HepG2 (cell line): Measurements from ENCODE around the gene MICA. TPM values are rescaled to one million over a fixed set of nuclear protein-coding genes. Genes with fewer than 3 reads are reported as not detected.

Experiments
- CBX5 ChIP-seq: sonication (generic); formaldehyde crosslinking; IDR thresholded peaks from 2 replicates; pipeline ENCODE4 v1.4.0; 2020; ENCODE audit warnings: missing genetic modification reagents, borderline replicate concordance
- HNRNPK ChIP-seq: fragments of 200-400 bp; formaldehyde crosslinking; IDR thresholded peaks from 2 replicates; pipeline ENCODE4 v1.6.1; 2018; ENCODE audit warnings: low read length, low read depth, moderate library complexity, mild to moderate bottlenecking; ENCODE audit not compliant: poor library complexity, severe bottlenecking
- IRF2 ChIP-seq: IDR thresholded peaks from 2 replicates; pipeline ENCODE4 v1.6.1; 2018; ENCODE audit warnings: missing genetic modification reagents, missing compliant biosample characterization
- SETDB1 ChIP-seq: sonication (generic); formaldehyde crosslinking; IDR thresholded peaks from 2 replicates; pipeline ENCODE4 v1.5.1; 2020; ENCODE audit warnings: missing genetic modification reagents, mild to moderate bottlenecking, borderline replicate concordance
- ZBTB21 ChIP-seq: sonication (generic); formaldehyde crosslinking; IDR thresholded peaks from 2 replicates; pipeline ENCODE4 v1.4.0; 2020; ENCODE audit warnings: missing genetic modification reagents
- ZNF264 ChIP-seq: sonication (generic); formaldehyde crosslinking; IDR thresholded peaks from 2 replicates; pipeline ENCODE4 v1.4.0; 2020; ENCODE audit warnings: missing genetic modification reagents
- ZNF354B ChIP-seq: sonication (generic); formaldehyde crosslinking; IDR thresholded peaks from 2 replicates; pipeline ENCODE4 v1.8.0; 2022; ENCODE audit warnings: mild to moderate bottlenecking, missing genetic modification reagents
- polyA plus RNA-seq, 8 experiments: library from polyadenylated mRNA; depleted of rRNA in 3 of 8; stranded (reverse) in 7 of 8; unstranded in 1 of 8; fragments of >200 nt; fragmentation: Illumina TruSeq in 4 of 8; extraction: Trizol in 4 of 8; gene quantifications; 2 replicates each; pipeline versions ENCODE4 v1.2.1 to v1.2.3, GENCODE V29; 2011 to 2016; ENCODE audit warnings: low read depth in 4 of 8, missing spikeins in 1 of 8, mixed read lengths in 1 of 8; ENCODE audit not compliant: insufficient read depth in 1 of 8
- total RNA-seq, 5 experiments: library from RNA; depleted of rRNA; stranded (reverse); fragments of >200 nt; fragmentation: Illumina TruSeq; extraction: Trizol; gene quantifications; 2 replicates each; pipeline ENCODE4 v1.2.3, GENCODE V29; 2016; ENCODE audit warnings: low read depth in 1 of 5
- TF ChIP-seq, protein P1 (sequence below): sonication (generic); formaldehyde crosslinking; IDR thresholded peaks from 2 replicates; pipeline ENCODE4 v1.4.0; 2020; ENCODE audit warnings: missing genetic modification reagents, low read depth, mild to moderate bottlenecking, borderline replicate concordance
- TF ChIP-seq, protein P2 (sequence below): fragments of 450-650 bp; IDR thresholded peaks from 2 replicates; pipeline ENCODE4 v1.6.1; 2017; ENCODE audit warnings: mild to moderate bottlenecking
- TF ChIP-seq, protein P3 (sequence below): sonication (generic); formaldehyde crosslinking; IDR thresholded peaks from 2 replicates; pipeline ENCODE4 v1.4.0; 2020; ENCODE audit warnings: missing genetic modification reagents
- TF ChIP-seq, protein P4 (sequence below): sonication (generic); formaldehyde crosslinking; IDR thresholded peaks from 2 replicates; pipeline ENCODE4 v1.5.0; 2020; ENCODE audit warnings: mild to moderate bottlenecking, missing genetic modification reagents
- TF ChIP-seq, protein P5 (sequence below): sonication (generic); formaldehyde crosslinking; IDR thresholded peaks from 2 replicates; pipeline ENCODE4 v1.4.0; 2020; ENCODE audit warnings: missing genetic modification reagents, borderline replicate concordance
- TF ChIP-seq, protein P6 (sequence below): conservative IDR thresholded peaks from 2 replicates; pipeline ENCODE4 v1.6.1; 2018; ENCODE audit warnings: missing genetic modification reagents
- TF ChIP-seq, protein P7 (sequence below): IDR thresholded peaks from 2 replicates; pipeline ENCODE4 v1.6.1; 2016; ENCODE audit warnings: missing biosample characterization, missing genetic modification reagents, low read depth

Gene MICA
- total and polyA plus RNA-seq, 2 of the 13 experiments (the other 11 are each of a cell fraction or from before 2014, with no cell fraction given): 21.6 to 38.1 TPM

DNA sequence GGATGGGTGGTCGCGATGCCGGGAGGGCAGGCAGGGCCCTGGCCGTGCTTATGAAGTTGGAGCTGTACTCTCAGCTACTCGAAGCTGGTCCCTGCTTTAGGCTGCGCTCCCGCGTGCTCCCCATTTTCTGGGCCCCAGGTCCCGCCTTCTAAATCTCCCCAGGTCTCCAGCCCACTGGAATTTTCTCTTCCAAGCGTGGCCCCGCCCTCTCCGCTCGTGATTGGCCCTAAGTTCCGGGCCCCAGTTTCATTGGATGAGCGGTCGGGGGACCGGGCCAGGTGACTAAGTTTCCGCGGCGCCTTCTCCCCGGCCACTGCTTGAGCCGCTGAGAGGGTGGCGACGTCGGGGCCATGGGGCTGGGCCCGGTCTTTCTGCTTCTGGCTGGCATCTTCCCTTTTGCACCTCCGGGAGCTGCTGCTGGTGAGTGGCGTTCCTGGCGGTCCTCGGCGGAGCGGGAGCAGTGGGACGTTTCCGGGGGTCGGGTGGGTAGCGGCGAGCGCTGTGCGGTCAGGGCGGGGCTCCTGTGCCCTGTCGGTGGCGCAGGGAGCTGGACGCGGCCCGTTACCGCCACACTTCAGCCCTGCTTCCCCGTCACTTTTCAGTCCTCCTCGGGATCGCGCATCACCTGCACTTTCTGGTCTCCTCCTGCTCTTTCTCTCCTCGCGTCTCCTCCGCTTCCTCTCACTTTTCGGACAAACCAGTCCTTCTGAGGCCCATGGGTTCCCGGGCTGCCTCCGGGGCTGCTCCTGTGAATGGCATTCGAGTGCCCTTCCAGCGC lies at the start of gene MICA (continued):
- TF ChIP-seq, protein P1, sequence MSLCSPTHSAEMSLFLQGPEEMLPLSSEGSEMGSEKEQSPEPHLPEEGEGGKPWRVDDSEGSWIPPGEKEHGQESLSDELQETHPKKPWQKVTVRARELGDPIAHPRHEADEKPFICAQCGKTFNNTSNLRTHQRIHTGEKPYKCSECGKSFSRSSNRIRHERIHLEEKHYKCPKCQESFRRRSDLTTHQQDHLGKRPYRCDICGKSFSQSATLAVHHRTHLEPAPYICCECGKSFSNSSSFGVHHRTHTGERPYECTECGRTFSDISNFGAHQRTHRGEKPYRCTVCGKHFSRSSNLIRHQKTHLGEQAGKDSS (CRISPR knock-in tag): peak; percentile 38
- TF ChIP-seq ZBTB21 (no peak), CBX5 (CRISPR knock-in tag) (peak; percentile 76; the same call in 1 of the 2 replicates), HNRNPK (peak; percentile 61), ZNF354B (peak; percentile 87; the same call in 1 of the 2 replicates), ZNF264 (CRISPR knock-in tag) (peak; percentile 89), IRF2 (0 out of 2 replicates have a peak, but pooled peaks have one; percentile 19), SETDB1 (CRISPR knock-in tag) (no peak)
- TF ChIP-seq, protein P2, sequence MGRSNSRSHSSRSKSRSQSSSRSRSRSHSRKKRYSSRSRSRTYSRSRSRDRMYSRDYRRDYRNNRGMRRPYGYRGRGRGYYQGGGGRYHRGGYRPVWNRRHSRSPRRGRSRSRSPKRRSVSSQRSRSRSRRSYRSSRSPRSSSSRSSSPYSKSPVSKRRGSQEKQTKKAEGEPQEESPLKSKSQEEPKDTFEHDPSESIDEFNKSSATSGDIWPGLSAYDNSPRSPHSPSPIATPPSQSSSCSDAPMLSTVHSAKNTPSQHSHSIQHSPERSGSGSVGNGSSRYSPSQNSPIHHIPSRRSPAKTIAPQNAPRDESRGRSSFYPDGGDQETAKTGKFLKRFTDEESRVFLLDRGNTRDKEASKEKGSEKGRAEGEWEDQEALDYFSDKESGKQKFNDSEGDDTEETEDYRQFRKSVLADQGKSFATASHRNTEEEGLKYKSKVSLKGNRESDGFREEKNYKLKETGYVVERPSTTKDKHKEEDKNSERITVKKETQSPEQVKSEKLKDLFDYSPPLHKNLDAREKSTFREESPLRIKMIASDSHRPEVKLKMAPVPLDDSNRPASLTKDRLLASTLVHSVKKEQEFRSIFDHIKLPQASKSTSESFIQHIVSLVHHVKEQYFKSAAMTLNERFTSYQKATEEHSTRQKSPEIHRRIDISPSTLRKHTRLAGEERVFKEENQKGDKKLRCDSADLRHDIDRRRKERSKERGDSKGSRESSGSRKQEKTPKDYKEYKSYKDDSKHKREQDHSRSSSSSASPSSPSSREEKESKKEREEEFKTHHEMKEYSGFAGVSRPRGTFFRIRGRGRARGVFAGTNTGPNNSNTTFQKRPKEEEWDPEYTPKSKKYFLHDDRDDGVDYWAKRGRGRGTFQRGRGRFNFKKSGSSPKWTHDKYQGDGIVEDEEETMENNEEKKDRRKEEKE: no peak
- TF ChIP-seq, protein P3, sequence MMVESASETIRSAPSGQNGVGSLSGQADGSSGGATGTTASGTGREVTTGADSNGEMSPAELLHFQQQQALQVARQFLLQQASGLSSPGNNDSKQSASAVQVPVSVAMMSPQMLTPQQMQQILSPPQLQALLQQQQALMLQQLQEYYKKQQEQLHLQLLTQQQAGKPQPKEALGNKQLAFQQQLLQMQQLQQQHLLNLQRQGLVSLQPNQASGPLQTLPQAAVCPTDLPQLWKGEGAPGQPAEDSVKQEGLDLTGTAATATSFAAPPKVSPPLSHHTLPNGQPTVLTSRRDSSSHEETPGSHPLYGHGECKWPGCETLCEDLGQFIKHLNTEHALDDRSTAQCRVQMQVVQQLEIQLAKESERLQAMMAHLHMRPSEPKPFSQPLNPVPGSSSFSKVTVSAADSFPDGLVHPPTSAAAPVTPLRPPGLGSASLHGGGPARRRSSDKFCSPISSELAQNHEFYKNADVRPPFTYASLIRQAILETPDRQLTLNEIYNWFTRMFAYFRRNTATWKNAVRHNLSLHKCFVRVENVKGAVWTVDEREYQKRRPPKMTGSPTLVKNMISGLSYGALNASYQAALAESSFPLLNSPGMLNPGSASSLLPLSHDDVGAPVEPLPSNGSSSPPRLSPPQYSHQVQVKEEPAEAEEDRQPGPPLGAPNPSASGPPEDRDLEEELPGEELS (CRISPR knock-in tag): 0 out of 2 replicates have a peak, but pooled peaks have one; percentile 40
- TF ChIP-seq, protein P4, sequence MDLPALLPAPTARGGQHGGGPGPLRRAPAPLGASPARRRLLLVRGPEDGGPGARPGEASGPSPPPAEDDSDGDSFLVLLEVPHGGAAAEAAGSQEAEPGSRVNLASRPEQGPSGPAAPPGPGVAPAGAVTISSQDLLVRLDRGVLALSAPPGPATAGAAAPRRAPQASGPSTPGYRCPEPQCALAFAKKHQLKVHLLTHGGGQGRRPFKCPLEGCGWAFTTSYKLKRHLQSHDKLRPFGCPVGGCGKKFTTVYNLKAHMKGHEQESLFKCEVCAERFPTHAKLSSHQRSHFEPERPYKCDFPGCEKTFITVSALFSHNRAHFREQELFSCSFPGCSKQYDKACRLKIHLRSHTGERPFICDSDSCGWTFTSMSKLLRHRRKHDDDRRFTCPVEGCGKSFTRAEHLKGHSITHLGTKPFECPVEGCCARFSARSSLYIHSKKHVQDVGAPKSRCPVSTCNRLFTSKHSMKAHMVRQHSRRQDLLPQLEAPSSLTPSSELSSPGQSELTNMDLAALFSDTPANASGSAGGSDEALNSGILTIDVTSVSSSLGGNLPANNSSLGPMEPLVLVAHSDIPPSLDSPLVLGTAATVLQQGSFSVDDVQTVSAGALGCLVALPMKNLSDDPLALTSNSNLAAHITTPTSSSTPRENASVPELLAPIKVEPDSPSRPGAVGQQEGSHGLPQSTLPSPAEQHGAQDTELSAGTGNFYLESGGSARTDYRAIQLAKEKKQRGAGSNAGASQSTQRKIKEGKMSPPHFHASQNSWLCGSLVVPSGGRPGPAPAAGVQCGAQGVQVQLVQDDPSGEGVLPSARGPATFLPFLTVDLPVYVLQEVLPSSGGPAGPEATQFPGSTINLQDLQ (CRISPR knock-in tag): no peak
- TF ChIP-seq, protein P5, sequence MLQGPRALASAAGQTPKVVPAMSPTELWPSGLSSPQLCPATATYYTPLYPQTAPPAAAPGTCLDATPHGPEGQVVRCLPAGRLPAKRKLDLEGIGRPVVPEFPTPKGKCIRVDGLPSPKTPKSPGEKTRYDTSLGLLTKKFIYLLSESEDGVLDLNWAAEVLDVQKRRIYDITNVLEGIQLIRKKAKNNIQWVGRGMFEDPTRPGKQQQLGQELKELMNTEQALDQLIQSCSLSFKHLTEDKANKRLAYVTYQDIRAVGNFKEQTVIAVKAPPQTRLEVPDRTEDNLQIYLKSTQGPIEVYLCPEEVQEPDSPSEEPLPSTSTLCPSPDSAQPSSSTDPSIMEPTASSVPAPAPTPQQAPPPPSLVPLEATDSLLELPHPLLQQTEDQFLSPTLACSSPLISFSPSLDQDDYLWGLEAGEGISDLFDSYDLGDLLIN (CRISPR knock-in tag): peak; percentile 20; the same call in 1 of the 2 replicates
- TF ChIP-seq, protein P6, sequence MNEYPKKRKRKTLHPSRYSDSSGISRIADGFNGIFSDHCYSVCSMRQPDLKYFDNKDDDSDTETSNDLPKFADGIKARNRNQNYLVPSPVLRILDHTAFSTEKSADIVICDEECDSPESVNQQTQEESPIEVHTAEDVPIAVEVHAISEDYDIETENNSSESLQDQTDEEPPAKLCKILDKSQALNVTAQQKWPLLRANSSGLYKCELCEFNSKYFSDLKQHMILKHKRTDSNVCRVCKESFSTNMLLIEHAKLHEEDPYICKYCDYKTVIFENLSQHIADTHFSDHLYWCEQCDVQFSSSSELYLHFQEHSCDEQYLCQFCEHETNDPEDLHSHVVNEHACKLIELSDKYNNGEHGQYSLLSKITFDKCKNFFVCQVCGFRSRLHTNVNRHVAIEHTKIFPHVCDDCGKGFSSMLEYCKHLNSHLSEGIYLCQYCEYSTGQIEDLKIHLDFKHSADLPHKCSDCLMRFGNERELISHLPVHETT (CRISPR knock-in tag): 0 out of 2 replicates have a peak, but pooled peaks have one; percentile 20
- TF ChIP-seq, protein P7, sequence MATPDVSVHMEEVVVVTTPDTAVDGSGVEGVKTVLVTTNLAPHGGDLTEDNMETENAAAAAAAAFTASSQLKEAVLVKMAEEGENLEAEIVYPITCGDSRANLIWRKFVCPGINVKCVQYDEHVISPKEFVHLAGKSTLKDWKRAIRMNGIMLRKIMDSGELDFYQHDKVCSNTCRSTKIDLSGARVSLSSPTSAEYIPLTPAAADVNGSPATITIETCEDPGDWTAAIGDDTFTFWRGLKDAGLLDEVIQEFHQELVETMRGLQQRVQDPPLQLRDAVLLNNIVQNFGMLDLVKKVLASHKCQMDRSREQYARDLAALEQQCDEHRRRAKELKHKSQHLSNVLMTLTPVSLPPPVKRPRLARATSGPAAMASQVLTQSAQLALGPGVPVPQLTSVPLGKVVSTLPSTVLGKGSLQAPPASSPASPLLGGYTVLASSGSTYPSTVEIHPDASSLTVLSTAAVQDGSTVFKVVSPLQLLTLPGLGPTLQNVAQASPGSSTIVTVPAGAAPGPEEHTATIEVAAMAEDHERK (CRISPR knock-in tag): no peak
